Panc1 (cell line): ENCODE results near the gene PRUNE2. TPM values are rescaled to one million over a fixed set of nuclear protein-coding genes. Genes with fewer than 3 reads are reported as not detected.

Experiments
- ATAC-seq: fragments of 200-7000 bp; cut with Tn5 transposase; 2 replicates; pipeline ENCODE4 v1.9.1; 2020; ENCODE audit warnings: mild to moderate bottlenecking, moderate library complexity
- BruUV-seq: library from RNA; stranded (reverse); fragments of 400-500 nt; replicated peaks from 2 replicates; lab custom pipeline; 2021; lab: Mats Ljungman, UMichigan
- CTCF ChIA-PET: fragments of 300-600 bp; sonication (Branson Sonifier 250); formaldehyde crosslinking; loops from one replicate; lab custom pipeline; 2022; ENCODE audit warnings: antibody characterized with exemption; lab: Charles Lee
- POLR2A ChIA-PET: fragments of 300-600 bp; sonication (Branson Sonifier 250); formaldehyde crosslinking; loops from one replicate; lab custom pipeline; 2022; ENCODE audit warnings: antibody characterized with exemption; lab: Charles Lee
- DNase-seq: peaks from one replicate; pipeline ENCODE4 v3.0.0-alpha.2; 2010; ENCODE audit warnings: low read depth, low spot score
- H3K27ac ChIP-seq: 2 replicates; pipeline ENCODE4 v1.5.1; 2011; ENCODE audit warnings: mild to moderate bottlenecking, low read length, inconsistent platforms
- H3K27me3 ChIP-seq: fragments of 200-500 bp; sonication (Bioruptor generic); 2 replicates; pipeline ENCODE4 v1.6.0; 2014; ENCODE audit warnings: low read length, inconsistent platforms; ENCODE audit not compliant: control insufficient read depth, insufficient read depth
- H3K36me3 ChIP-seq: fragments of 200-500 bp; sonication (Bioruptor generic); 2 replicates; pipeline ENCODE4 v1.5.1; 2014; ENCODE audit warnings: inconsistent platforms, mild to moderate bottlenecking, low read length, moderate library complexity; ENCODE audit not compliant: control insufficient read depth, insufficient read depth
- H3K4me1 ChIP-seq: 2 replicates; pipeline ENCODE4 v1.5.1; 2011; ENCODE audit warnings: inconsistent platforms, mild to moderate bottlenecking, low read length, moderate library complexity; ENCODE audit not compliant: control insufficient read depth, insufficient read depth
- H3K4me3 ChIP-seq, 2 experiments: 2 replicates each; pipeline ENCODE4 v1.5.1; 2011 to 2012; ENCODE audit warnings: low read depth in 2 of 2, low read length in 2 of 2, mild to moderate bottlenecking in 2 of 2, inconsistent platforms in 1 of 2, moderate library complexity in 1 of 2
- H3K9me3 ChIP-seq: fragments of 200-500 bp; sonication (Bioruptor generic); 2 replicates; pipeline ENCODE4 v1.5.1; 2014; ENCODE audit warnings: low read depth, mild to moderate bottlenecking, inconsistent platforms, low read length, moderate library complexity; ENCODE audit not compliant: control insufficient read depth, insufficient read depth
- POLR2AphosphoS5 ChIP-seq: IDR thresholded peaks from 2 replicates; pipeline ENCODE4 v1.6.1; 2012; ENCODE audit warnings: mild to moderate bottlenecking, low read depth, low read length, moderate library complexity
- REST ChIP-seq, 2 experiments: IDR thresholded peaks; 2 replicates each; pipeline ENCODE4 v1.6.1; 2011 to 2012; ENCODE audit warnings: low read depth in 2 of 2, control low read depth in 1 of 2, low read length in 1 of 2, mild to moderate bottlenecking in 1 of 2, moderate library complexity in 1 of 2; ENCODE audit not compliant: insufficient read depth in 1 of 2
- SIN3A ChIP-seq: IDR thresholded peaks from 2 replicates; pipeline ENCODE4 v1.6.1; 2012; ENCODE audit warnings: low read depth, mild to moderate bottlenecking, low read length, moderate library complexity, borderline replicate concordance; ENCODE audit not compliant: insufficient read depth
- TCF7L2 ChIP-seq: IDR thresholded peaks from 2 replicates; pipeline ENCODE4 v1.6.1; 2011; ENCODE audit warnings: mild to moderate bottlenecking, low read depth, low read length, inconsistent platforms
- in situ Hi-C: cut with HindIII; loops from 2 replicates; pipeline ENCODE4 v1.10.0; 2016; ENCODE audit warnings: low sequenced_read_pairs, low pct_unique_long_range_greater_than_20kb
- intact Hi-C: fragments of 100-400 bp; cut with micrococcal nuclease; formaldehyde crosslinking; loops from one replicate; pipeline ENCODE4 v1.10.0; 2022; ENCODE audit not compliant: unreplicated experiment
- total RNA-seq: library from RNA; stranded (reverse); gene quantifications from one replicate; pipeline ENCODE4 v1.2.1, GENCODE V29; 2021; ENCODE audit not compliant: unreplicated experiment
- TF ChIP-seq, protein P1 (sequence below): fragments of 450-650 bp; IDR thresholded peaks from 2 replicates; pipeline ENCODE4 v1.5.1; 2017; ENCODE audit warnings: mild to moderate bottlenecking

PRUNE2 gene
- total RNA-seq, 1 experiment from 2014 or later: 0.18 TPM

DNA sequence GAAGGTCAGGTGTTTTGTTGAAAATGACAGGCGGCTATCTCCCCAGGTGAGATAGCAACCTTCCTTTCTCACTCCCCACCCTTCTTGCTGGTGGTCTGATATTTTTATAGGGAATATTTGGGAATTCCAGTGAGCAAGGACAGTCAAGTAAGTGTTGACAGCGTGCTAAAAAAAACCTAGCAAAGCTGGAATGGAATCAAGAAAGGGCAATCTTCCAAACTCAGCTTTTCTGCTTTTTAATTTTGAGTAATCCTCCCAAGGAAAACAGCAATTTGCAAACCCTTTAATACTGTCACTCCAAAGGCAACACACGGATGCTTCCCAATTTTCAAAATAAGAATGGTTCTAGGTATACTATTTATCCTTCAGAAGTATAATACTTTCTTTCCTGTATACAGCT lies 285.3 kb downstream of the PRUNE2 start:
- in situ Hi-C loops (no loop called here), intact Hi-C loops (no loop called here)
- H3K4me1 ChIP-seq: no peaks in the 10 kb centered on the region
- H3K27me3 ChIP-seq: no peaks in the 10 kb centered on the region
- H3K9me3 ChIP-seq: no peaks in the 10 kb centered on the region
- no TSS peak for BruUV-seq
- no peak for DNase-seq
- no peaks in the 10 kb centered on the region for H3K36me3 ChIP-seq
- no peak overlapping the region for H3K4me3 ChIP-seq
- no peak overlapping the region for H3K27ac ChIP-seq
- ChIA-PET POLR2A (no interaction called here), CTCF (no interaction called here)
- TF ChIP-seq POLR2AphosphoS5 (no peak), TCF7L2 (no peak), SIN3A (no peak), REST (IDR thresholded peaks at IDR 0.05; ENCODE audit: insufficient read depth in 1 of 2, low read depth in 2 of 2, low read length in 1 of 2) (no peak)
- TF ChIP-seq, protein P1, sequence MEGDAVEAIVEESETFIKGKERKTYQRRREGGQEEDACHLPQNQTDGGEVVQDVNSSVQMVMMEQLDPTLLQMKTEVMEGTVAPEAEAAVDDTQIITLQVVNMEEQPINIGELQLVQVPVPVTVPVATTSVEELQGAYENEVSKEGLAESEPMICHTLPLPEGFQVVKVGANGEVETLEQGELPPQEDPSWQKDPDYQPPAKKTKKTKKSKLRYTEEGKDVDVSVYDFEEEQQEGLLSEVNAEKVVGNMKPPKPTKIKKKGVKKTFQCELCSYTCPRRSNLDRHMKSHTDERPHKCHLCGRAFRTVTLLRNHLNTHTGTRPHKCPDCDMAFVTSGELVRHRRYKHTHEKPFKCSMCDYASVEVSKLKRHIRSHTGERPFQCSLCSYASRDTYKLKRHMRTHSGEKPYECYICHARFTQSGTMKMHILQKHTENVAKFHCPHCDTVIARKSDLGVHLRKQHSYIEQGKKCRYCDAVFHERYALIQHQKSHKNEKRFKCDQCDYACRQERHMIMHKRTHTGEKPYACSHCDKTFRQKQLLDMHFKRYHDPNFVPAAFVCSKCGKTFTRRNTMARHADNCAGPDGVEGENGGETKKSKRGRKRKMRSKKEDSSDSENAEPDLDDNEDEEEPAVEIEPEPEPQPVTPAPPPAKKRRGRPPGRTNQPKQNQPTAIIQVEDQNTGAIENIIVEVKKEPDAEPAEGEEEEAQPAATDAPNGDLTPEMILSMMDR: no peak
- no peak for ATAC-seq

GRCh38 chr9:76619640-76620039 lies 286.3 kb downstream of the PRUNE2 start:
- no peak overlapping the region for H3K27ac ChIP-seq
- intact Hi-C loops (no loop called here), in situ Hi-C loops (no loop called here)
- POLR2A ChIA-PET: no interaction called here
- CTCF ChIA-PET: no interaction called here
- H3K4me1 ChIP-seq: no peaks in the 10 kb centered on the region
- ATAC-seq: no peak
- H3K27me3 ChIP-seq: no peaks in the 10 kb centered on the region
- no peaks in the 10 kb centered on the region for H3K9me3 ChIP-seq
- TF ChIP-seq, protein P1: no peak
- no peak for TF ChIP-seq REST (IDR thresholded peaks at IDR 0.05; ENCODE audit: insufficient read depth in 1 of 2, low read depth in 2 of 2, low read length in 1 of 2)
- no peak for DNase-seq
- BruUV-seq: no TSS peak
- H3K36me3 ChIP-seq: no peaks in the 10 kb centered on the region
- H3K4me3 ChIP-seq: no peak overlapping the region
